GM12878 (cell line): ENCODE measurements around the gene CRBN. TPM values are rescaled to one million over a fixed set of nuclear protein-coding genes. Genes with fewer than 3 reads are reported as not detected.

Source experiments
- ATAC-seq: fragments of 200-7000 bp; cut with Tn5 transposase; 3 replicates; pipeline ENCODE4 v1.9.1; 2020; ENCODE audit warnings: mild to moderate bottlenecking, moderate library complexity
- BruUV-seq: library from RNA; stranded (reverse); fragments of 400-500 nt; replicated peaks from 2 replicates; lab custom pipeline; 2021; lab: Mats Ljungman, UMichigan
- CTCF ChIA-PET: fragments of 300-600 bp; sonication (Branson Sonifier 250); formaldehyde crosslinking; extraction: SDS; loops from one replicate; lab custom pipeline; 2021; ENCODE audit warnings: inconsistent platforms; lab: Yijun Ruan, JAX
- POLR2A ChIA-PET: fragments of 350-600 bp; formaldehyde crosslinking; extraction: SDS; loops from one replicate; lab custom pipeline; 2021; ENCODE audit warnings: inconsistent platforms; lab: Charles Lee
- RAD21 ChIA-PET: fragments of 300-600 bp; sonication (Branson Sonifier 250); formaldehyde crosslinking; loops from one replicate; lab custom pipeline; 2023; ENCODE audit warnings: antibody characterized with exemption; ENCODE audit not compliant: unreplicated experiment; lab: Charles Lee
- SMC1A ChIA-PET: fragments of 300-600 bp; sonication (Branson Sonifier 250); formaldehyde crosslinking; loops from one replicate; lab custom pipeline; 2023; ENCODE audit not compliant: unreplicated experiment, uncharacterized antibody; lab: Charles Lee
- DNase-seq: peaks from one replicate; pipeline ENCODE4 v3.0.0-alpha.2; 2011; ENCODE audit warnings: low read depth, low spot score
- FAIRE-seq: peaks from 3 replicates; lab custom pipeline; 2011; peaks lifted over from hg19 to GRCh38; lab: Jason Lieb, UNC
- H2AFZ ChIP-seq: 2 replicates; pipeline ENCODE4 v1.6.0; 2011; ENCODE audit warnings: low read depth, low read length, control low read depth; ENCODE audit not compliant: control insufficient read depth
- H3K27ac ChIP-seq: 2 replicates; pipeline ENCODE4 v1.5.1; 2011; ENCODE audit warnings: control low read depth; ENCODE audit not compliant: control insufficient read depth, insufficient read depth
- H3K27me3 ChIP-seq, 2 experiments: replicated peaks in 1 of 2; 2 replicates each; pipeline versions ENCODE4 v1.6.0 to v1.6.1; 2011; ENCODE audit warnings: low read length in 1 of 2; ENCODE audit not compliant: control insufficient read depth in 2 of 2, insufficient read depth in 2 of 2
- H3K36me3 ChIP-seq, 2 experiments: 2 replicates each; pipeline ENCODE4 v1.5.1; 2011; ENCODE audit warnings: low read length in 1 of 2; ENCODE audit not compliant: control insufficient read depth in 2 of 2, insufficient read depth in 2 of 2
- H3K4me1 ChIP-seq: 2 replicates; pipeline ENCODE4 v1.6.1; 2011; ENCODE audit warnings: mild to moderate bottlenecking, low read length, moderate library complexity, mixed read lengths; ENCODE audit not compliant: control insufficient read depth, insufficient read depth
- H3K4me2 ChIP-seq: 2 replicates; pipeline ENCODE4 v1.6.0; 2011; ENCODE audit warnings: control low read depth; ENCODE audit not compliant: control insufficient read depth, insufficient read depth
- H3K4me3 ChIP-seq: fragments of 200-600 bp; sonication (generic); 2 replicates; pipeline ENCODE4 v1.5.1; 2016
- H3K79me2 ChIP-seq: 2 replicates; pipeline ENCODE4 v1.6.0; 2011; ENCODE audit warnings: low read length; ENCODE audit not compliant: control insufficient read depth, insufficient read depth
- H3K9ac ChIP-seq: 2 replicates; pipeline ENCODE4 v1.8.0; 2011; ENCODE audit warnings: low read length, control low read depth, mixed read lengths; ENCODE audit not compliant: control insufficient read depth, insufficient read depth
- H3K9me3 ChIP-seq: replicated peaks from 3 replicates; pipeline ENCODE4 v1.5.1; 2011; ENCODE audit warnings: mild to moderate bottlenecking, low read length; ENCODE audit not compliant: control insufficient read depth, insufficient read depth
- H4K20me1 ChIP-seq: 2 replicates; pipeline ENCODE4 v1.6.0; 2011; ENCODE audit not compliant: control insufficient read depth, insufficient read depth
- ASH2L ChIP-seq: fragments of 300-600, 200-600 bp; sonication (generic); IDR thresholded peaks from 2 replicates; pipeline ENCODE4 v1.6.1; 2017; ENCODE audit warnings: low read depth, mild to moderate bottlenecking, borderline replicate concordance
- CHD1 ChIP-seq: IDR thresholded peaks from 2 replicates; pipeline ENCODE4 v1.6.1; 2012; ENCODE audit warnings: low read depth, low read length, improper control_type of control experiment
- EED ChIP-seq: sonication (generic); IDR thresholded peaks from 2 replicates; pipeline ENCODE4 v1.6.1; 2016; ENCODE audit warnings: antibody characterized with exemption, low read depth
- FOS ChIP-seq: IDR thresholded peaks from 3 replicates; pipeline ENCODE4 v1.6.1; 2011; ENCODE audit warnings: borderline replicate concordance; ENCODE audit not compliant: insufficient read length; ENCODE audit errors: extremely low read depth
- GATAD2B ChIP-seq: fragments of 450-650 bp; conservative IDR thresholded peaks from 2 replicates; pipeline ENCODE4 v1.6.1; 2017; ENCODE audit warnings: low read depth, mild to moderate bottlenecking, moderate library complexity
- JUNB ChIP-seq: IDR thresholded peaks from 2 replicates; pipeline ENCODE4 v1.6.1; 2016; ENCODE audit warnings: antibody characterized with exemption, mild to moderate bottlenecking
- NFIC ChIP-seq: IDR thresholded peaks from 2 replicates; pipeline ENCODE4 v1.6.1; 2012; ENCODE audit warnings: low read depth, mild to moderate bottlenecking, inconsistent platforms, low read length, moderate library complexity
- NR2C1 ChIP-seq: fragments of 450-650 bp; IDR thresholded peaks from 2 replicates; pipeline ENCODE4 v1.6.1; 2017; ENCODE audit warnings: antibody characterized with exemption, mild to moderate bottlenecking, moderate library complexity
- RUNX3 ChIP-seq: IDR thresholded peaks from 2 replicates; pipeline ENCODE4 v1.6.1; 2012; ENCODE audit warnings: low read length, inconsistent platforms
- SIN3A ChIP-seq: IDR thresholded peaks from 2 replicates; pipeline ENCODE4 v1.6.1; 2012; ENCODE audit warnings: low read depth, low read length, improper control_type of control experiment
- SMARCA5 ChIP-seq: fragments of 450-650 bp; IDR thresholded peaks from 2 replicates; pipeline ENCODE4 v1.6.1; 2017; ENCODE audit warnings: mild to moderate bottlenecking
- ZZZ3 ChIP-seq: IDR thresholded peaks from 2 replicates; pipeline ENCODE4 v1.6.1; 2011; ENCODE audit warnings: low read depth; ENCODE audit not compliant: control insufficient read depth, insufficient read length
- WGBS: methylation state at CpG from one replicate; pipeline ENCODE4 v1.1.6; 2016; ENCODE audit warnings: low lambda C conversion rate; ENCODE audit not compliant: insufficient replicate concordance, insufficient coverage; ENCODE audit errors: missing lambda C conversion rate; 5-methylcytosine and 5-hydroxymethylcytosine counted together
- in situ Hi-C: fragments of 300-500 bp; cut with MboI; formaldehyde crosslinking; loops from 9 replicates; pipeline ENCODE4 v1.14.3; 2018; ENCODE audit warnings: mixed read lengths
- intact Hi-C: fragments of 100-400 bp; cut with micrococcal nuclease; formaldehyde crosslinking; loops from one replicate; pipeline ENCODE4 v1.14.2; 2022; ENCODE audit not compliant: unreplicated experiment
- polyA plus RNA-seq, 11 experiments: library from polyadenylated mRNA; depleted of rRNA in 4 of 11; unstranded in 6 of 11; stranded (reverse) in 5 of 11; fragments of >200 nt; fragmentation: Nextera tagmentation in 4 of 11; fragmentation: Illumina TruSeq in 1 of 11; extraction: Ambion mirVana in 4 of 11; extraction: Trizol in 1 of 11; gene quantifications; 1 replicate in 1 of 11; 2 replicates in 10 of 11; pipeline versions ENCODE4 v1.2.1 to v1.2.3, GENCODE V29; 2011 to 2016; ENCODE audit warnings: inconsistent platforms in 2 of 11, missing spikeins in 2 of 11, low read depth in 1 of 11
- total RNA-seq, 4 experiments: library from RNA; depleted of rRNA in 3 of 4; stranded (reverse); fragments of >200 nt in 3 of 4; fragmentation: Illumina TruSeq in 1 of 4; extraction: Trizol in 1 of 4; gene quantifications; 2 replicates each; pipeline versions ENCODE4 v1.2.1 to v1.2.3, GENCODE V29; 2013 to 2021

Gene CRBN
- total and polyA plus RNA-seq, 10 of the 15 experiments (the other 5 are each of a cell fraction or from before 2014, with no cell fraction given): 21.7 to 115 (median 35.8) TPM

DNA sequence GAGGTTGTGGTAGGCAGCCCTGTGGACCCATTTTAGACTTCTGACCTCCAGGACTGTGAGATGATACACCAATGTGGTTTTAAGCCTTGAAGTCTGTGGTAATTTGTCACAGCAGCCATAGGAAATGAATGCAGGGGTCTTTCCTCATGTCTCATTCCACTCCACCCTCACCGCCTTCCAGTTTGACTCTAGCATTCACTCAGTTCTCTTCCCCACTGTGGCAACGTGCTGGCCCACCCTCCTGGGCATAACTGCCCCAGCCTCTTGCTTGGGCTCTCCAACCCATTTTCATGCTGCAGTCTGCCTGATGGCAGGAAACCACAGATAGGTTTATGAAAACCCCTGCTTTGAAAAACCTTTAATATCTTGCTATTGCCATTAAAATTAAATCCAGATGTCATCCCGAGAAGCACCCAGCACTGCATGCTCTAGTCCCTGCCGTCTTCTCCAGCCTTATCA lies 60.1 kb downstream of the CRBN start (continued):
- TF ChIP-seq EED: 0 out of 2 replicates have a peak, but pooled peaks have one; percentile 32
- TF ChIP-seq ZZZ3: no peak
- TF ChIP-seq JUNB: peak; percentile 39; the same call in 1 of the 2 replicates
- peak; percentile 80 for TF ChIP-seq RUNX3
- peak; percentile 28; the same call in 1 of the 2 replicates for TF ChIP-seq NFIC
- TF ChIP-seq, all 136 proteins: peak for 6

DNA sequence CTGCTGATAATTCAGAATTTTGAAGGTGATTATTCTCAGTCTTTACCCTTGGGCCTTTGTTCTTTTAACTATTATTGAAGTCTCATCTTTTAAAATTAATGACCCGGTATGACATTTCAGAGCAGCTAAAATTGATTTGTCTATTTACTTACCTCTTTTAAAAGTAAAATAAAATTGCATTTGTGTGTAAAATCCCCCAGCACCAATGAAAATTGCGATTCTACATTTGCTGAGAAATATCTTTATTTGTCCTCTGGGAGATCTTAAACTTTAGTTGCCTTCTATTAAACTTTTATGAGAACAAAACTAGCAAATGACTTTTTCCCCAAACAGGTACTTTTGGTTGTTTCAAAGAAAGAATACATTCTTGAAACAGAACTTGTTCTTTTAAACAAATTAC lies 61.8 kb downstream of the CRBN start:
- 45% methylated on average over 2 of the region's 2 CpGs for WGBS
- CTCF ChIA-PET: no interaction called here
- in situ Hi-C loops: no loop called here
- H3K9me3 ChIP-seq: no peaks in the 10 kb centered on the region
- TF ChIP-seq SIN3A (no peak), GATAD2B (no peak), FOS (no peak), NR2C1 (no peak), CHD1 (no peak), ASH2L (no peak), SMARCA5 (no peak)
- H3K4me2 ChIP-seq: no peak overlapping the region
- DNase-seq (no peak), ATAC-seq (no peak), FAIRE-seq (no peak)
- no peaks in the 10 kb centered on the region for H3K79me2 ChIP-seq
- SMC1A ChIA-PET: interaction anchor here (0.6 kb wide), 1 partner anchor 1683 kb away, joined by 3 read pairs; no protein-coding TSS in a partner anchor
- H4K20me1 ChIP-seq: no peaks in the 10 kb centered on the region
- intact Hi-C loops: no loop called here
- POLR2A ChIA-PET: no interaction called here
- no peaks in the 10 kb centered on the region; a peak in 1 of 4 replicates for H3K27me3 ChIP-seq
- RAD21 ChIA-PET: no interaction called here
- no peaks in the 10 kb centered on the region for H3K36me3 ChIP-seq
- H3K4me1 ChIP-seq: peaks cover 12% of the 10 kb centered on the region; the same call in 1 of the 2 replicates
- no peak overlapping the region for H3K9ac ChIP-seq
- no peak overlapping the region for H3K27ac ChIP-seq
- no peak overlapping the region for H3K4me3 ChIP-seq
- no peak overlapping the region for H2AFZ ChIP-seq
- BruUV-seq: no TSS peak
